ENCODE measurements around the gene KIAA0586. TPM values are rescaled to one million over a fixed set of nuclear protein-coding genes. Genes with fewer than 3 reads are reported as not detected.
A peak's percentile ranks its signal among the peaks of the same experiment; 100 is the strongest.

KIAA0586 gene
- total and polyA plus RNA-seq, 2 of the 4 experiments (the other 2 are of a cell fraction): 9.4 to 36.7 TPM

GRCh38 chr14:58560208-58560607, 132.7 kb downstream of the KIAA0586 start:
- Histone ChIP-seq H3K9ac (ENCODE audit: low read depth, low read length) (no peak overlapping the region), H2BK15ac (ENCODE audit: low read depth, low read length) (0 out of 3 replicates have a peak overlapping the region, but pooled peaks have one; percentile 20), H3K4me1 (ENCODE audit: control insufficient read depth, insufficient read depth, low read length) (peaks cover 3% of the 10 kb centered on the region; the same call in 1 of the 2 replicates), H2AK5ac (ENCODE audit: low read depth, low read length) (no peak overlapping the region), H3K4me3 (ENCODE audit: insufficient read depth, low read depth, low read length) (no peak overlapping the region), H3K36me3 (ENCODE audit: control insufficient read depth, insufficient read depth, low read length) (no peaks in the 10 kb centered on the region), H4K20me1 (ENCODE audit: insufficient read depth, low read length) (no peaks in the 10 kb centered on the region), H3K79me1 (ENCODE audit: low read depth in 1 of 2, low read length in 2 of 2) (no peaks in the 10 kb centered on the region), H2BK20ac (ENCODE audit: low read depth, low read length) (0 out of 2 replicates have a peak overlapping the region, but pooled peaks have one; percentile 8), H3K14ac (replicated peaks; ENCODE audit: low read depth, low read length) (peak overlapping the region; percentile 66), H2BK120ac (ENCODE audit: low read depth, low read length) (0 out of 2 replicates have a peak overlapping the region, but pooled peaks have one; percentile 32), H3K27ac (ENCODE audit: insufficient read depth, low read length) (no peak overlapping the region), H4K8ac (ENCODE audit: low read depth in 2 of 2, low read length in 2 of 2) (peak overlapping the region in 1 of 2 experiments; percentile 3; a peak in 1 of 4 replicates), H3K4me2 (ENCODE audit: low read depth, low read length) (peak overlapping the region; percentile 18; the same call in 1 of the 2 replicates), H3K23ac (ENCODE audit: low read depth, low read length) (peak overlapping the region; percentile 78; the same call in 1 of the 2 replicates), H3K18ac (ENCODE audit: low read depth, low read length) (no peak overlapping the region), H2AFZ (replicated peaks; ENCODE audit: low read length, poor library complexity) (no peak overlapping the region), H3K27me3 (ENCODE audit: control insufficient read depth, insufficient read depth, low read length) (no peaks in the 10 kb centered on the region; the same call in 1 of the 2 replicates), H4K5ac (ENCODE audit: low read depth, low read length) (no peak overlapping the region; the same call in 1 of the 2 replicates), H2AK9ac (replicated peaks; ENCODE audit: low read depth, low read length, poor library complexity) (no peak overlapping the region), H3K9me3 (ENCODE audit: control insufficient read depth, insufficient read depth, low read length) (no peaks in the 10 kb centered on the region), H4K91ac (ENCODE audit: insufficient read depth, low read depth, low read length) (0 out of 2 replicates have a peak overlapping the region, but pooled peaks have one; percentile 28), H3K9me1 (ENCODE audit: insufficient read depth, low read length) (peaks cover 3% of the 10 kb centered on the region; the same call in 1 of the 2 replicates), H3K56ac (ENCODE audit: extremely low read depth, insufficient read depth, low read length) (no peak overlapping the region), H2BK5ac (ENCODE audit: low read depth, low read length, poor library complexity, severe bottlenecking) (peak overlapping the region; percentile 27), H3K4ac (ENCODE audit: low read depth, low read length) (no peak overlapping the region)
- in situ Hi-C loops (cut with MboI; ENCODE audit: low sequenced_read_pairs): no loop called here
- BruUV-seq (replicated peaks): no TSS peak
- dilution Hi-C loops (cut with HindIII; ENCODE audit: low sequenced_read_pairs, unreplicated experiment): no loop called here
- WGBS, 2 experiments (ENCODE audit: extremely low coverage in 2 of 2, insufficient read length in 1 of 2): 50% methylated on average over 1 of the region's 3 CpGs; no CpG with 5 or more reads in 1 of the 2 experiments
- intact Hi-C loops (cut with micrococcal nuclease): no loop called here
- ATAC-seq (ENCODE audit: low read depth) (peak; percentile 48), DNase-seq (peak; percentile 80)
- ChIA-PET POLR2A (ENCODE audit: unreplicated experiment) (no interaction called here), CTCF (interaction anchor here (1.0 kb wide), 1 partner anchor 13 kb away, joined by 3 read pairs; no protein-coding TSS in a partner anchor)
- TF ChIP-seq NFE2L2 (IDR thresholded peaks at IDR 0.05; ENCODE audit: low read depth, low read length) (no peak), POLR2A (IDR thresholded peaks at IDR 0.05; ENCODE audit: low read depth, low read length) (no peak), USF2 (IDR thresholded peaks at IDR 0.05; ENCODE audit: low read depth, low read length) (no peak), MAZ (IDR thresholded peaks at IDR 0.05; ENCODE audit: borderline replicate concordance, low read depth, low read length) (no peak), BHLHE40 (IDR thresholded peaks at IDR 0.05; ENCODE audit: low read depth, low read length) (no peak), RFX5 (IDR thresholded peaks at IDR 0.05; ENCODE audit: low read depth, low read length) (no peak), RAD21 (IDR thresholded peaks at IDR 0.05; ENCODE audit: low read length) (no peak)

All from IMR-90 (cell line).